AG09309 (cell line): ENCODE measurements around the gene ADH1B.
"Not testable (repeated sequence)": the region's sequence is repeated elsewhere in the genome, so short reads cannot be mapped to it uniquely, and the experiment has no call there.

Experiments used
- DNase-seq: peaks from one replicate; pipeline ENCODE4 v3.0.0-alpha.2; 2010; ENCODE audit warnings: low read depth
- H3K4me3 ChIP-seq: 2 replicates; pipeline ENCODE4 v1.5.1; 2011; ENCODE audit warnings: mild to moderate bottlenecking, low read depth, low read length, moderate library complexity; ENCODE audit not compliant: control insufficient read depth
- CTCF ChIP-seq: IDR thresholded peaks from 2 replicates; pipeline ENCODE4 v1.5.1; 2011; ENCODE audit warnings: mild to moderate bottlenecking, low read depth, low read length, inconsistent platforms; ENCODE audit not compliant: insufficient read depth, control insufficient read depth; ENCODE audit errors: missing control alignments

ADH1B gene

GRCh38 chr4:99357948-99358347 is 36.7 kb upstream of the ADH1B start:
- no peak for DNase-seq
- no peak for TF ChIP-seq CTCF
- H3K4me3 ChIP-seq = no peak overlapping the region

GRCh38 chr4:99356992-99357391 is 35.8 kb upstream of the ADH1B start:
- no peak for DNase-seq
- H3K4me3 ChIP-seq = no peak overlapping the region
- TF ChIP-seq CTCF = no peak

GRCh38 chr4:99356149-99356548 is 34.9 kb upstream of the ADH1B start:
- not testable (repeated sequence) for H3K4me3 ChIP-seq, DNase-seq

- DNase-seq = no peak
- no peak for TF ChIP-seq CTCF
- H3K4me3 ChIP-seq = no peak within 1 kb of the TSS
Measured at GRCh38 chr4:99352602-99353537, 31.7 kb upstream of the ADH1B start, which contains the start of gene ADH1C. TSS of gene ADH1C (minus strand) at chr4:99352746. CDS start at chr4:99352675, 71 bp downstream.

- TF ChIP-seq CTCF = no peak
- no peak for DNase-seq
- H3K4me3 ChIP-seq = no peak overlapping the region
Measured at GRCh38 chr4:99351487-99351886, 30.3 kb upstream of the ADH1B start.

GRCh38 chr4:99349338-99349737 is 28.1 kb upstream of the ADH1B start:
- H3K4me3 ChIP-seq = no peak overlapping the region
- no peak for DNase-seq
- no peak for TF ChIP-seq CTCF

GRCh38 chr4:99342624-99343023 is 21.4 kb upstream of the ADH1B start:
- DNase-seq, H3K4me3 ChIP-seq: not testable (repeated sequence)
